ENCODE measurements around the gene VAV2. TPM values are rescaled to one million over a fixed set of nuclear protein-coding genes. Genes with fewer than 3 reads are reported as not detected.
A peak's percentile ranks its signal among the peaks of the same experiment; 100 is the strongest.

VAV2 gene
- total and polyA plus RNA-seq, 9 of the 15 experiments (the other 6 are each of a cell fraction or from before 2014, with no cell fraction given): 0.01 to 2.7 (median 1.0) TPM; not detected in 1

DNA sequence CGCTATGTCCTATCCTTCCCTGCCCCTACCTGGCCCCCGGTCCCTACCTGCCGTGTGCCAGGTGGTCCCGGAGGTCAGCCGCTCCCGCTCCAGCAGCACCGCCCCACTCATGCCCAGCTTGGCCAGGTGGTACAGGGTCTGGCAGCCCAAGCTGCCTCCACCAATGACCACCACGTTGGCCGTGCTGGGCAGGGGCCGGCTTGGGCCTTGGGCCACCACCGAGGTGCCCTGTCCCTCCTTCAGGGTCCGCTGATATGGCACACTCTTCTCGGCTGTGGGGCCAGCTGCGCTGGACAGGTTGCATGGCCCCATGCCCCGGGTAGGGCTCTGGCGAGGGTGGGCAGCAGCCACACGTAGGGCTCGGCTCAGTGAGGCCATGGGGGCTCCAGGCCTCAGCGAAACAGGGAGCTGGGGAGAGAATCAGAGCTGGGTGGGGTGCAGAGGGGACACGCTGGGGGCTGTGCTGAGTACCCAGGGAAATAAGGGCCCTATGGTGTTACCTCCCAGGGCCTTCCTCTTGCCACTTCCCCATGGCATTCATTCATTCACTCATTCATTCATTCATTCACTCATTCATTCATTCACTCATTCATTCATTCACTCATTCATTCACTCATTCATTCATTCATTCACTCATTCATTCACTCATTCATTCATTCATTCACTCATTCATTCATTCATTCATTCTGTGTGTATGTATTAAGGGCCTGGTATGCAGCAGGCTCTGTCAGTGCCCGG is 258.2 kb downstream of the VAV2 start:
- no peak for ATAC-seq
- DNase-seq (ENCODE audit: extremely low read depth in 1 of 4, low spot score in 3 of 4): peak in 1 of 4 experiments; percentile 6
- ChIA-PET POLR2A (interaction anchor here (0.5 to 0.6 kb wide), 2 partner anchors 71 to 215 kb away, joined by 3 to 4 read pairs; no protein-coding TSS in a partner anchor), CTCF (ENCODE audit: low intra/inter-chr PET ratio) (no interaction called here)
- Histone ChIP-seq H3K27ac (ENCODE audit: extremely low read depth, low read depth, low read length) (no peak overlapping the region), H3K27me3 (ENCODE audit: control insufficient read depth in 2 of 2, insufficient read depth in 2 of 2, low read length in 2 of 2) (peaks cover 3 to 24% of the 10 kb centered on the region in 2 experiments; a peak in 4 of 5 replicates), H3K9me3 (replicated peaks; ENCODE audit: control insufficient read depth, insufficient read depth, low read depth, low read length) (no peaks in the 10 kb centered on the region), H3K4me1 (replicated peaks in 1 of 2; ENCODE audit: control insufficient read depth in 2 of 2, insufficient read depth in 2 of 2, low read length in 2 of 2) (peaks cover 0 to 18% of the 10 kb centered on the region in 2 experiments; a peak in 2 of 5 replicates), H3K36me3 (ENCODE audit: control insufficient read depth, insufficient read depth, low read length) (no peaks in the 10 kb centered on the region), H3K9me1 (ENCODE audit: control insufficient read depth, insufficient read depth, low read length) (no peaks in the 10 kb centered on the region), H2AFZ (ENCODE audit: low read depth, low read length) (no peak overlapping the region), H3K4me2 (ENCODE audit: insufficient read depth, low read length) (no peak overlapping the region), H3K79me2 (ENCODE audit: control insufficient read depth, insufficient read depth, low read length) (no peaks in the 10 kb centered on the region), H3K9ac (ENCODE audit: insufficient read depth in 1 of 2, low read depth in 2 of 2, low read length in 2 of 2) (no peak overlapping the region), H4K20me1 (replicated peaks; ENCODE audit: control insufficient read depth, insufficient read depth, low read length) (peaks cover 9% of the 10 kb centered on the region; the same call in 1 of the 2 replicates), H3K4me3 (no peak overlapping the region)
- peak; percentile 81 for TF ChIP-seq ADNP (tag; IDR thresholded peaks at IDR 0.05)
- TF ChIP-seq, protein P1, sequence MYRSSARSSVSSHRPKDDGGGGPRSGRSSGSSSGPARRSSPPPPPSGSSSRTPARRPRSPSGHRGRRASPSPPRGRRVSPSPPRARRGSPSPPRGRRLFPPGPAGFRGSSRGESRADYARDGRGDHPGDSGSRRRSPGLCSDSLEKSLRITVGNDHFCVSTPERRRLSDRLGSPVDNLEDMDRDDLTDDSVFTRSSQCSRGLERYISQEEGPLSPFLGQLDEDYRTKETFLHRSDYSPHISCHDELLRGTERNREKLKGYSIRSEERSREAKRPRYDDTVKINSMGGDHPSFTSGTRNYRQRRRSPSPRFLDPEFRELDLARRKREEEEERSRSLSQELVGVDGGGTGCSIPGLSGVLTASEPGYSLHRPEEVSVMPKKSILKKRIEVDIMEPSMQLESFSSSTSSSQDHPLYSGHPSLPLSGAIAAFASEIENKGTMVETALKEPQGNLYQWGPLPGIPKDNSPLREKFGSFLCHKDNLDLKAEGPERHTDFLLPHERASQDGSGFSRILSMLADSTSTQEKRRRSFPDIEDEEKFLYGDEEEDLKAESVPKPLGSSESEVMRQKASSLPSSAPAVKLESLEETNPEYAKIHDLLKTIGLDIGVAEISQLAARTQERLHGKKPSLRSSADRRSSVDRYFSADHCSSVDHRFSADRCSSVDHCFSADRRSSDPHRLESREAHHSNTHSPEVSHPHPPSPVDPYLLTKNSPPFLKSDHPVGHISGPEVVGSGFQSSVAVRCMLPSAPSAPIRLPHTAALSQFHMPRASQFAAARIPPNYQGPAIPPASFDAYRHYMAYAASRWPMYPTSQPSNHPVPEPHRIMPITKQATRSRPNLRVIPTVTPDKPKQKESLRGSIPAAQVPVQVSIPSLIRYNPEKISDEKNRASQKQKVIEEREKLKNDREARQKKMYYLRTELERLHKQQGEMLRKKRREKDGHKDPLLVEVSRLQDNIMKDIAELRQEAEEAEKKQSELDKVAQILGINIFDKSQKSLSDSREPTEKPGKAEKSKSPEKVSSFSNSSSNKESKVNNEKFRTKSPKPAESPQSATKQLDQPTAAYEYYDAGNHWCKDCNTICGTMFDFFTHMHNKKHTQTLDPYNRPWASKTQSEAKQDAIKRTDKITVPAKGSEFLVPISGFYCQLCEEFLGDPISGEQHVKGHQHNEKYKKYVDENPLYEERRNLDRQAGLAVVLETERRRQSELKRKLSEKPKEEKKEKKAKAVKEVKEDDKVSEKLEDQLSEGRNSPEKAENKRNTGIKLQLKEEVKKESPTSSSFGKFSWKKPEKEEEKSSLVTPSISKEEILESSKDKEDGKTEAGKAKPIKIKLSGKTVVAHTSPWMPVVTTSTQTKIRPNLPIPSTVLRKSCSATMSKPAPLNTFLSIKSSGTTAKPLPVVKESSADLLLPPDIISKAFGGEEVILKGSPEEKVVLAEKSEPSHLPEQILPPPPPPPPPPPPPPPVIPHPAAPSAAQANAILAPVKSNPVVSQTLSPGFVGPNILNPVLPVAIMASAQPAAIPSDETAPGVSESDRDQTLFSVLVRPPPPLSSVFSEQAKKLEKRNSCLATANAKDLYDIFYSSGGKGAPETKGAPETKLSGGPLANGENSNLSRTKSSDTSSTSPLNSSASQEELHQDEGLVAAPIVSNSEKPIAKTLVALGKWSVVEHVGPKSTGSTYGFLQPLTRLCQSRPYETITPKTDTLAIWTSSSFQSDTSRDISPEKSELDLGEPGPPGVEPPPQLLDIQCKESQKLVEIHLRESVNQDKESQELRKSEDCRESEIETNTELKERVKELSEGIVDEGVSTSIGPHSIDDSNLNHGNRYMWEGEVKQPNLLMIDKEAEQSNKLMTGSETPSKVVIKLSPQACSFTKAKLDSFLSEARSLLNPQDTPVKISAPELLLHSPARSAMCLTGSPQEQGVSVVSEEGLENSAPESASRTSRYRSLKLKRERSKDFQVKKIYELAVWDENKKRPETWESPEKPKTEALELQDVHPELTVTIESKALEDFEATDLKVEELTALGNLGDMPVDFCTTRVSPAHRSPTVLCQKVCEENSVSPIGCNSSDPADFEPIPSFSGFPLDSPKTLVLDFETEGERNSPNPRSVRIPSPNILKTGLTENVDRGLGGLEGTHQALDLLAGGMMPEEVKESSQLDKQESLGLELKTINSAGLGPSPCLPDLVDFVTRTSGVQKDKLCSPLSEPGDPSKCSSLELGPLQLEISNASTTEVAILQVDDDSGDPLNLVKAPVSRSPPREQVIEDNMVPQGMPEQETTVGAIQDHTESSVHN (IDR thresholded peaks at IDR 0.05; ENCODE audit: borderline replicate concordance in 1 of 2, low read depth in 1 of 2): peak in 1 of 2 experiments; percentile 42; a peak in 1 of 4 replicates
- TF ChIP-seq, protein P2, sequence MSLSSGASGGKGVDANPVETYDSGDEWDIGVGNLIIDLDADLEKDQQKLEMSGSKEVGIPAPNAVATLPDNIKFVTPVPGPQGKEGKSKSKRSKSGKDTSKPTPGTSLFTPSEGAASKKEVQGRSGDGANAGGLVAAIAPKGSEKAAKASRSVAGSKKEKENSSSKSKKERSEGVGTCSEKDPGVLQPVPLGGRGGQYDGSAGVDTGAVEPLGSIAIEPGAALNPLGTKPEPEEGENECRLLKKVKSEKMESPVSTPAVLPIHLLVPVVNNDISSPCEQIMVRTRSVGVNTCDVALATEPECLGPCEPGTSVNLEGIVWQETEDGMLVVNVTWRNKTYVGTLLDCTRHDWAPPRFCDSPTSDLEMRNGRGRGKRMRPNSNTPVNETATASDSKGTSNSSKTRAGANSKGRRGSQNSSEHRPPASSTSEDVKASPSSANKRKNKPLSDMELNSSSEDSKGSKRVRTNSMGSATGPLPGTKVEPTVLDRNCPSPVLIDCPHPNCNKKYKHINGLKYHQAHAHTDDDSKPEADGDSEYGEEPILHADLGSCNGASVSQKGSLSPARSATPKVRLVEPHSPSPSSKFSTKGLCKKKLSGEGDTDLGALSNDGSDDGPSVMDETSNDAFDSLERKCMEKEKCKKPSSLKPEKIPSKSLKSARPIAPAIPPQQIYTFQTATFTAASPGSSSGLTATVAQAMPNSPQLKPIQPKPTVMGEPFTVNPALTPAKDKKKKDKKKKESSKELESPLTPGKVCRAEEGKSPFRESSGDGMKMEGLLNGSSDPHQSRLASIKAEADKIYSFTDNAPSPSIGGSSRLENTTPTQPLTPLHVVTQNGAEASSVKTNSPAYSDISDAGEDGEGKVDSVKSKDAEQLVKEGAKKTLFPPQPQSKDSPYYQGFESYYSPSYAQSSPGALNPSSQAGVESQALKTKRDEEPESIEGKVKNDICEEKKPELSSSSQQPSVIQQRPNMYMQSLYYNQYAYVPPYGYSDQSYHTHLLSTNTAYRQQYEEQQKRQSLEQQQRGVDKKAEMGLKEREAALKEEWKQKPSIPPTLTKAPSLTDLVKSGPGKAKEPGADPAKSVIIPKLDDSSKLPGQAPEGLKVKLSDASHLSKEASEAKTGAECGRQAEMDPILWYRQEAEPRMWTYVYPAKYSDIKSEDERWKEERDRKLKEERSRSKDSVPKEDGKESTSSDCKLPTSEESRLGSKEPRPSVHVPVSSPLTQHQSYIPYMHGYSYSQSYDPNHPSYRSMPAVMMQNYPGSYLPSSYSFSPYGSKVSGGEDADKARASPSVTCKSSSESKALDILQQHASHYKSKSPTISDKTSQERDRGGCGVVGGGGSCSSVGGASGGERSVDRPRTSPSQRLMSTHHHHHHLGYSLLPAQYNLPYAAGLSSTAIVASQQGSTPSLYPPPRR (CRISPR knock-in tag; IDR thresholded peaks at IDR 0.05; ENCODE audit: borderline replicate concordance): no peak
- TF ChIP-seq ZNF24 (IDR thresholded peaks at IDR 0.05): peak; percentile 99
- TF ChIP-seq CAMTA2 (CRISPR knock-in tag; conservative IDR thresholded peaks at IDR 0.05): no peak
- TF ChIP-seq TRIM24 (IDR thresholded peaks at IDR 0.05): no peak
- no peak for FAIRE-seq
- in situ Hi-C loops (cut with MboI) (loop anchor here (5.0 kb wide), 1 partner anchor 197 kb away; no protein-coding TSS in a partner anchor), intact Hi-C loops (cut with micrococcal nuclease) (no loop called here)
- WGBS (ENCODE audit: insufficient coverage, low coverage, missing lambda C conversion rate): 20% methylated on average over 21 of the region's 21 CpGs
- no TSS peak for BruUV-seq (replicated peaks)

Measured in K562 (cell line).